B cell (primary cell): Measurements from ENCODE around the gene NUDT3. TPM values are rescaled to one million over a fixed set of nuclear protein-coding genes. Genes with fewer than 3 reads are reported as not detected.

Source experiments
- ATAC-seq: fragments of 200-7000 bp; cut with Tn5 transposase; one replicate; pipeline ENCODE4 v1.10.0; 2021; ENCODE audit warnings: low read depth, mild to moderate bottlenecking, moderate number of reproducible peaks, moderate library complexity
- CTCF ChIA-PET: fragments of 350-600 bp; sonication (Branson Sonifier 250); formaldehyde crosslinking; loops from one replicate; lab custom pipeline; 2021; ENCODE audit warnings: antibody characterized with exemption, inconsistent platforms; lab: Charles Lee
- POLR2A ChIA-PET: fragments of 350-600 bp; sonication (Branson Sonifier 250); formaldehyde crosslinking; loops from one replicate; lab custom pipeline; 2021; ENCODE audit warnings: antibody characterized with exemption; lab: Charles Lee
- DNase-seq: peaks from one replicate; pipeline ENCODE4 v3.0.0; 2013
- H2AFZ ChIP-seq: 2 replicates; pipeline ENCODE4 v1.6.1; 2012; ENCODE audit warnings: mild to moderate bottlenecking, low read depth, low read length; ENCODE audit not compliant: insufficient read depth, poor library complexity, severe bottlenecking
- H3K27ac ChIP-seq, 2 donors: 1 replicate in 1 of 2; 2 replicates in 1 of 2; pipeline ENCODE4 v1.5.1; 2012 to 2013; ENCODE audit warnings: low read length in 2 of 2, mild to moderate bottlenecking in 2 of 2, moderate library complexity in 1 of 2
- H3K27me3 ChIP-seq, 4 experiments: fragments of 200-600 bp in 1 of 4; sonication (generic) in 1 of 4; replicated peaks in 1 of 4; 1 replicate in 2 of 4; 2 replicates in 2 of 4; pipeline versions ENCODE4 v1.6.1 to v1.7.0; 2013 to 2016; ENCODE audit warnings: low read length in 3 of 4, mild to moderate bottlenecking in 2 of 4, mixed read lengths in 1 of 4, moderate library complexity in 1 of 4; ENCODE audit not compliant: insufficient read depth in 4 of 4, control insufficient read depth in 3 of 4; ENCODE audit errors: control extremely low read depth in 1 of 4
- H3K36me3 ChIP-seq, 2 experiments: replicated peaks in 1 of 2; 1 replicate in 1 of 2; 2 replicates in 1 of 2; pipeline versions ENCODE4 v1.6.1 to v1.7.1; 2013; ENCODE audit warnings: low read length in 1 of 2; ENCODE audit not compliant: insufficient read depth in 2 of 2, control insufficient read depth in 1 of 2; ENCODE audit errors: control extremely low read depth in 1 of 2, extremely low read depth in 1 of 2
- H3K4me1 ChIP-seq, 2 donors: fragments of 200-600 bp in 1 of 2; sonication (generic) in 1 of 2; 1 replicate in 1 of 2; 2 replicates in 1 of 2; pipeline versions ENCODE4 v1.5.1 to v1.6.1; 2013 to 2017; ENCODE audit warnings: low read length in 2 of 2; ENCODE audit not compliant: control insufficient read depth in 2 of 2, insufficient read depth in 2 of 2
- H3K4me2 ChIP-seq: replicated peaks from 2 replicates; pipeline ENCODE3; 2012; ENCODE audit warnings: mild to moderate bottlenecking, low read depth, low read length; ENCODE audit not compliant: poor library complexity, severe bottlenecking
- H3K4me3 ChIP-seq, 5 experiments: fragments of 200-600 bp in 1 of 5; sonication (generic) in 1 of 5; 1 replicate in 3 of 5; 2 replicates in 2 of 5; pipeline versions ENCODE4 v1.5.1 to v1.7.0; 2011 to 2016; ENCODE audit warnings: low read length in 4 of 5, mild to moderate bottlenecking in 4 of 5, low read depth in 2 of 5, control low read depth in 1 of 5, moderate library complexity in 1 of 5; ENCODE audit not compliant: insufficient read depth in 1 of 5; ENCODE audit errors: control extremely low read depth in 1 of 5, extremely low read depth in 1 of 5
- H3K79me2 ChIP-seq: fragments of 200-600 bp; sonication (generic); one replicate; pipeline ENCODE4 v1.6.0; 2016; ENCODE audit warnings: low read length; ENCODE audit not compliant: control insufficient read depth, insufficient read depth
- H3K9ac ChIP-seq: fragments of 200-600 bp; sonication (generic); 2 replicates; pipeline ENCODE4 v1.6.1; 2017; ENCODE audit warnings: mild to moderate bottlenecking, low read length, moderate library complexity
- H3K9me3 ChIP-seq, 3 donors: one replicate each; pipeline versions ENCODE4 v1.6.1 to v1.7.1; 2013; ENCODE audit warnings: low read length in 2 of 3; ENCODE audit not compliant: control insufficient read depth in 2 of 3, insufficient read depth in 1 of 3; ENCODE audit errors: control extremely low read depth in 1 of 3
- H4K20me1 ChIP-seq: 2 replicates; pipeline ENCODE4 v1.6.0; 2012; ENCODE audit warnings: mild to moderate bottlenecking, low read length; ENCODE audit not compliant: insufficient read depth, control insufficient read depth, poor library complexity, severe bottlenecking
- H3K27ac Mint-ChIP-seq: one replicate; pipeline ENCODE4 v1.8.0; 2021; ENCODE audit warnings: mixed read lengths
- H3K27me3 Mint-ChIP-seq: one replicate; pipeline ENCODE4 v1.8.0; 2021; ENCODE audit warnings: mixed read lengths
- H3K4me1 Mint-ChIP-seq: one replicate; pipeline ENCODE4 v1.8.0; 2021; ENCODE audit warnings: mixed read lengths
- H3K4me3 Mint-ChIP-seq: one replicate; pipeline ENCODE4 v1.8.0; 2021; ENCODE audit warnings: mixed read lengths
- H3K9me3 Mint-ChIP-seq: one replicate; pipeline ENCODE4 v1.8.0; 2022; ENCODE audit warnings: mixed read lengths; ENCODE audit not compliant: insufficient read depth
- CTCF ChIP-seq: fragments of 200-600 bp; IDR thresholded peaks from one replicate; pipeline ENCODE4 v1.8.0; 2022; ENCODE audit warnings: antibody characterized with exemption, mild to moderate bottlenecking
- EZH2 ChIP-seq: IDR thresholded peaks from 2 replicates; pipeline ENCODE4 v1.6.1; 2012; ENCODE audit warnings: borderline replicate concordance, low read depth, mild to moderate bottlenecking, moderate library complexity, low read length; ENCODE audit not compliant: insufficient read depth, poor library complexity, severe bottlenecking
- WGBS: methylation state at CpG from one replicate; pipeline ENCODE4 v1.1.5; 2013; ENCODE audit warnings: missing lambda C conversion rate; ENCODE audit not compliant: insufficient coverage; 5-methylcytosine and 5-hydroxymethylcytosine counted together
- intact Hi-C: fragments of 100-400 bp; cut with micrococcal nuclease; formaldehyde crosslinking; loops from one replicate; pipeline ENCODE4 v1.10.0; 2022
- polyA plus RNA-seq: library from polyadenylated mRNA; depleted of rRNA; stranded (reverse); fragments of >200 nt; gene quantifications from 2 replicates; pipeline ENCODE4 v1.2.3, GENCODE V29; 2012
- total RNA-seq, 2 donors: library from RNA; stranded (reverse); fragments of 120-200 nt in 1 of 2; gene quantifications; 1 replicate in 1 of 2; 2 replicates in 1 of 2; pipeline versions ENCODE4 v1.2.3 to v1.2.4, GENCODE V29; 2013 to 2022

Gene NUDT3
- total and polyA plus RNA-seq, 2 donors (not counting 1 experiment from before 2014, with no cell fraction given): 18.2 to 37.4 TPM

GRCh38 chr6:34390531-34391472 is 1.7 kb downstream of the NUDT3 start:
- intact Hi-C loops: loop anchor here (1.0 to 10.0 kb wide), 4 partner anchors 44 to 284 kb away; partner anchors contain the start of gene SMIM29
- POLR2A ChIA-PET: interaction anchor here (0.6 to 0.7 kb wide), 3 partner anchors 75 to 844 kb away, joined by 3 to 6 read pairs (median 3); no protein-coding TSS in a partner anchor

More at GRCh38 chr6:34390531-34391472, 1.7 kb downstream of the NUDT3 start:
- Histone ChIP-seq H3K79me2 (peaks cover 84% of the 10 kb centered on the region), H3K27ac (peak overlapping the region; percentile 62 to 88), H3K9me3 (no peaks in the 10 kb centered on the region), H3K4me1 (peaks cover 16 to 31% of the 10 kb centered on the region in 2 donors), H2AFZ (peak overlapping the region; percentile 95), H3K36me3 (no peaks in the 10 kb centered on the region), H3K4me3 (peak overlapping the region; percentile 59 to 97 (median 79)), H3K9ac (peak overlapping the region; percentile 94), H4K20me1 (peaks cover 19% of the 10 kb centered on the region), H3K4me2 (peak overlapping the region; percentile 97), H3K27me3 (no peaks in the 10 kb centered on the region)
- ATAC-seq (no peak), DNase-seq (peak; percentile 30)
- Mint-ChIP-seq H3K27me3 (no peaks in the 10 kb centered on the region), H3K9me3 (no peaks in the 10 kb centered on the region), H3K4me3 (no peak overlapping the region), H3K27ac (no peak overlapping the region), H3K4me1 (peaks cover 36% of the 10 kb centered on the region)
- CTCF ChIA-PET: interaction anchor here (0.7 to 7.5 kb wide), 10 partner anchors 10 to 208 kb away, joined by 3 to 68 read pairs (median 4); partner anchors contain the start of gene SMIM29
- TF ChIP-seq CTCF (no peak), EZH2 (no peak)
- WGBS: 6% methylated on average over 5 of the region's 14 CpGs
